NCI-H510A (cell line): ENCODE results near the gene FANCI.
A peak's percentile ranks its signal among the peaks of the same experiment; 100 is the strongest.

ENCODE experiments used
- DNase-seq: peaks from one replicate; lab custom pipeline; 2025; lab: John Stamatoyannopoulos, UW

The FANCI gene

DNA sequence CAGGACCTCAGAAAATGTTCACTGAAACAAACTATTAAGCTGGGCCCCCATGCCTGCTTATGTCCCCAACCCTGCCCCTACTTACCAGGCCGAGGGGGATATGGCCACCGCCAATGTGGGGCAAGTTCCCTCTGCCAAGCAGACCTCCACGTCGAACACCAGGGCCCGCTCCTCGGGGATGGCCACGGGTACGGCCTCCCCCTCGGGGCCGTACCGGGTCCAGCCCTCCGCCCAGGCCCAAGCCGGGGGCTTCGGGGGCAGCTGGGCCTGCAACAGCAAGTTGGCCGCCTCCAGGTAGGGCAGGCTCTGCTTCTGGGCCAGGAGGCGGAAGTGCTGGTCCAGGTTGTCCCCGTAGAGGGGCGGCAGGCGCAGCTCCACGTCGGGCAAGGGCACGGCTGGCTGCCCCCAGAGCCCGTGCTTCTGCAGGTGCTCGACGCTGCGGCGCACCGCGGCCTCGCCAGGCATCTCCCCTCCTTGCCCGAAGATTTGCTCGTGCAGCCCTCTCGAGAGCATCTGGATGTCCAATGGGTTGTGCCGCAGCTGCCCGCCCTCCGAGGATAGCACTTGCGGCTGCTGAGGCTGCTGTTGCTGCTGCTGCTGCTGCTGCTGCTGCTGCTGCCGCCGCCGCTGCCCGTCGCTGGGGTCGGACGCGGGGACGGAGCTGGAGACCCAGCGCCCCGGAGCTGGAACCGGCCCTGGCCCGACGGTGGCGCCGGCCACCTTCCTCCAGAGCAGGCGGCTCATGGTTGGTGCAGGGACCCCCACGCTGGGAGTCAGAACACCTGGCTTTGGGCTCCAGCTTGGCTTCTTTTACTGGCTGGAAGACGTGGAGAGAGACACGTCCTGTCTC lies 89.5 kb downstream of the FANCI start:
- no peak for DNase-seq

DNA sequence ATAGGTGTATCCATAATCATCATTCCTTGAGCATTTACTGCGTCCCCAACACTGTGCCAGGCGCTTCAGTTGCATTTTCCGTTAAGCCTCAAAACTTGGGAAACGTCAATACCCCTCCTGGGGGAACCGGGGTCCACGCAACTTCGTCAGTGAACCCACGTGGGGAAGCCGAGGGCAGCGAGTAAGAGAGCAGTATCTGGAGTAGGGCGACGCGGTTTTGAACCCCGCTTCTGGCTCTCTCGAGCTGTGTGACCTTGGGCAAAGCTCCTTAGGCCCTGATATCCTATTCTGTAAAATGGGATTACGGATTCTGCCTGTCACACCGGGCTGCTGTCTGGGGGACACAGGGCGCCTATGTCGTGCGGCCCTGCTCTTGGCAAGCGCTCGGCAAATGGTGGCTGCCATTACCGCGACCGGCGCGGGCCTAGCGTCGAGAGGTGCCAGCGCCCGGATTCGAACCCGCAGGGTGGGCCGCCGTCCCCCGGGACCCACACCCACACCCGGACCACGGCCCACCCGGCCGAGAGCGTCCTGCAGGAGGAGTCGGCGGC lies 90.3 kb downstream of the FANCI start:
- DNase-seq: no peak

DNA sequence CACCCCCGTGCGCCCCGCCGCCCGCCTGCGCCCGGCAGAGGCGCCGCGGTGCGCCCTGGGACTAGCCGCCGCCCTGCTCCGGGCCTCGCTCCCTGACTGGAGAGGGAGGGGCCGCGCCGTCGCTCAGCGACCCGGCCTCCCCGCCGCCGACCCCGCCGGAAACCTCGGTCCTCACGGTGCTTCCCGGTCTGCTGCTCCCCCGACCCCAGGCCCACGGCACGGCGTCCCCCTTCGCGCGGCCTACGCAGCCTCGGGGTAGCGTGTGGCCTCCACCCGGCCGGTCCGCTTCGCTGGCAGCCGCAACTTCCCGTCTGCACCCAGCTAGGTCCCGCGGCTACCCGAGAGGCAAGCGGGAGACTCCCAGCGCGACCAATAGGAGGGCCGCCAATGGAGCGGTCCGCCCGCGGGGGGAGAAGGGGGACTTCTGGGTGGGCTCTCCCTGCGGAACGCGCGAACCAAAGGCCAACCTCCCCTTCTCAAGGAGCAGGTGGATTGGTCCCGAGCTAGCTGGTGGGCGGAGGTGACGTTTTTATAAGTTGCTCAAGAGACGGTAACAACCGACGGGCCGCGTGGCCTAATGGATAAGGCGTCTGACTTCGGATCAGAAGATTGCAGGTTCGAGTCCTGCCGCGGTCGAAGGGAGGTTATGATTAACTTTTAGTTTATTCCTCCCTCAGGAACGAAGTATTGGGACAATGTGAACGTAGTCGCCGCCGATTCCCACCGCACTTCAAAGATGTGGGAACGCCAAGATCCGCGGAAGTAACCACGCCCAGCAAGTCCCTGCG lies 90.9 kb downstream of the FANCI start, which contains the start of gene POLG:
Gene POLG (minus strand): TSS at position 315 of the 788 bp plus-strand sequence. CDS start 1,070 bp downstream, outside the sequence.
- DNase-seq: peak; percentile 94

DNA sequence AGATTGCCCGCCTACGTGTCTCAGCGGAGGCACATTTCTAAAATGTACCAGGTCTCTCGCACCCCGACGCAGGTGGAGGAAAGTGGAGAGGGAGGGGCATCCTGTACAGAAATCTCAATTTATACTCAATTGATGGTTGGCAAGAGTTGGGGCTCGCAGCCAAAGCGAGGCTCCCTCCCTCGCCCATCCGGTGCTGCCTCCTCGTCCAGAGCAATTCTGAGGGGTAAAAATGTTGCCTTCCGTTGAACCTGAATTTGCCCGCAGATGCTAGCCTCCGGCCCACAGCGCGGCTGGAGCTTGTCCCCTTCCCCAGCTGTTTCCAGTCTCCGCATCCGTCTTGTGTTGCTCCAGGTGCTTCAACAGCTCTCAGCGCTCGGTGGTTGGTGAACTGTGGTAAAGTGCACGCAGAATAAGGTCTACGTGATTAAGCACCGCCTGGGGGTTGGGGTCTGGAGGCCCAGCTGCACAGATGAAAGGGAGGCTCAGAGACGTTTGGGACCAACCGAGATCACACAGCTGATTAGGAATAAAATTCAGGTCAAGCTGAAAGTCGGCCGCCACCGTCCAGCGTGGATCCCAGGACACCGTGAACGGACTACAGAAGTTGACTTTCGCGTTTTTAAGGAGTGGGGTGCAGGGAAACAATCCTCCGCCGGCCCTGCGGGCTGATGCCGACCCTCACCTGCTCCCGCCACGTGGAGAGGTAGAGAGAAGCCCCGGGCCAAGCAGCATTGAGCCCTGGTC lies 91.7 kb downstream of the FANCI start:
- peak; percentile 52 for DNase-seq

DNA sequence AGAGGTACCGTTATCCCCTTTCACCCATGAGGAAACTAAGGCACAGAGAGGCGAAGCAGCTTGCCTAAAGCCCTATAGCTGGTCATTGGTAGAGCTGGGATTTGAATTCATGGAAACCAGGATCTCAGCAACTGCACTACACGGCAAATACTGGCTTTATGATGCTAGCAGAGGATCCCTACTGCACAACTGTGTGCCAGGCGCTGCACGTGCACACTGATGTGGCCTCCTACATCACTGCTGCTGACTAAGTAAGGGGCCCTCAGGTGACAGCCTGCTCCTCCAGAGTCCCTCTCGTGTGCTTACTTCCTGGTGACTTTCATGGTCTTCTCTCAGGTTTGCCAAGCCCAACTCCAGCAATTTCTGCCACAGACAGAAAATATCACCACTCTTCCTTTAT lies 94.3 kb downstream of the FANCI start:
- DNase-seq: no peak

DNA sequence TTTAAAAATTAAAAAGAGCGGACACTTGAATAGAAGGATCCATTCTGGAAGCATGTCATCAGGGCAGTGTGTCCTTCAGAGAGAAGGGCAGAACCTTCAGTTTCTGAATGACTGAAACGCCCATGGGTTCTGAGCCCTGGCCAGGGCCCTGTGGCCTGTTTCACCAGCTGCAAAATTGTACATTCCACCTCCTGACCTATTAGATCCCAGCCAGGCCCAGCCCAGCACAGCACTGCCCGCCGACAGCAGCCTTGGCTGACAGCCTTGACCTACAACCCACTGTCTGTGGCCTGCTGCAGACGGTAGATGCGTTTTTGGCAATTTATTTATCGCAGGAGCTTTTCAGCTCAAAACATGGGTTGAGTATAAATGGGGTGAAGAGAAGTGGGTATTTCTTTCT lies 96.8 kb downstream of the FANCI start:
- no peak for DNase-seq

DNA sequence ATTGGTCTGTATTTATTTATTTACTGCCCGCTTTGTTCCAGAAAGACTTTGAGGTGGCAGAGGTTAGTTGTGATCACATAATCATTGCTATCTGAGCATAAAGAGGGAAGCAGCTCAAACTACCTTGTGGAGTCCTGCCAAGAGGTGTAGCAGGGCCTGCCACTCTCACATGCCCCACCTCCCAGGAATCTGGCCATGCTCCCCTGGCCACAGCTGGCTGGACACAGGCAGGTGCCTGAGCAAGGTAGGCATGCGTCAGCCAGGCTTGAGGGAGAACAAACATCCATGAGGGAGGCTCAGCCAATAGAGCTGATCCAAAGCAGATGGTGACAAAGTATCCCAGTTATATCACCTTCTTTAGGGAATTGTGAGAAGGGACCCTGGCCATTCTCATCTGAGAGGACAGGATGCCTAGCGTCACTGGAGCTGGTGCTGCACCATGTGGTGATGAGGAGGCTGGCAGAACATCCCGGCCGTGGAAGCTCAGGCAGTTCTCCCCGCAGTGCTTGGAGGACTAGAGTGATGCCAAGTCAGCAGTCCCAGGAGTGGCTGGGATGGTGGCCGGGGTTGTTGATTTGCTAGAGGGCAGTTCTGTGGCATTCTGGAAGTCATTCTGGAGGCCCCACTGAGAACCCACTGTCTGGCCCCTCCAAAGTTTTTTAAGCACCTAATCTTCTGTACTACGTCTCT lies 97.7 kb downstream of the FANCI start:
- DNase-seq: no peak

DNA sequence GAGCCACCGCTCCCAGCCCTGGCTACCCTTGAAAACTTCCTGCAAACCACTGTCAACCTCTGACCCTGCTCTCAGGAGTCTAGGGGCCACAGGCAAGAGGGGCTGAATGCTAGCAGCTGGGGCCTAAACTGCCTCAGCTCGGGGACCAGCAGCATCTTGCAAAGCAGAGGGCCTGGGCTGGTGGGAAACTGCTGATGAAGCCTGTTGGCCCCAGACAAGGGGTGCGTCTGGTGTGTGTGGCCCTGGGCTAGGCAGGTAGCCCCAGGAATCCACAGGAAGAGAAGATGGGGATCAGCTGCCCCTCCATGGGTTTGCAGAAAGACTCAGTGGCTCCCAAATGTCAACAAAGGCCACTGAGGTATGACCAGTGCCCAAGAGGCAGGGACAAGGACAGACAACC lies 99.1 kb downstream of the FANCI start:
- no peak for DNase-seq

DNA sequence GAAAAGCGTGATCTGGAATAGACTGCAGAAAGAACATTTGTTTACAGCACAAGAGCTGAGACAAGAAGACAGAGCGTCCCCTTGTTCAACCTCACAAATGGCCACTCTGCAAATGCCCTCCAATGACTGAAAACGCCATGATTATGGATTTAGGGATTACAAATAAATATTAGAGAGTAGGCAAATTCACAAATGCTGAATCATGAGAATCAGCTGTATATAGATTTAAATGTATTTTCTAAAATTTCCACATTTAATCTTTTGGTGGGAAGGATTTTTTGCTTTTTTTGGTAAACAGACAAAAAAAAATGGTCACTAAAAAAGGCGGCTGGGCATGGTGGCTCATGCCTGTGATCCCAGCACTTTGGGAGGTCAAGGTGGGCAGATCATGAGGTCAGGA lies 101.5 kb downstream of the FANCI start:
- DNase-seq: no peak

DNA sequence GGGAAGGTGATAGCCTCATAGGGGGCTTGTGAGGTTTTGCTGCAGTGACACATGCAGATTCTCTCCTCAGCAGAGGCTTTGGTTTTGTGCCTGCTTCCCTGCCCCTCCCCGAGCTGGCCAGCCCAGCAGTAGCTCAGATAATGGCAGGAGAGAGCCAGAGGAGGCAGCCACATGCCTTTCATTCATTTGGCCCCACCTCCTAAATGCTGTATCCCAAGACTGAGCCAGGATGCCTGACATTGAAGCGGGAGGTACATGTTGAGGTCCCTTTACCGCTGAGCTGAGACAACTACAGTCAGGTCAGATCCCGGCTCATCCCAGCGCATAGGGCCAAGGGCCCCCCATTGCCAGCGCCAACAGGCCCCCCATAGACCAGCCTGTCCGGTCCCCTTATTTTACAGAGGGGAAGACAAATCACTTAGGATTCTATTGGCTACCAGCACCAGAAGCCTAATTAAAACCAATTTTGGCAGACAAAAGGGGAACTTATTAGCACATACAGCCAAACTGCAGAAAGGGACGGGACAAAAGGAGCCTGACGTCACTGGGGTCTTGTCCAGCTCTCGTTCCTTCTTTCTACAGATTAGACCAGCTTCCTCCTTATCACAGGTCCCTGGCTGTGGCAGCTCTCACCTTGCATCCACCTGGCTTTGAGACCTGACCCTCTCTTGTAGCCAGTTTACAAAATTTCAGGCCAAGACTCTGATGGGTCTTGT lies 102.9 kb downstream of the FANCI start:
- no peak for DNase-seq

DNA sequence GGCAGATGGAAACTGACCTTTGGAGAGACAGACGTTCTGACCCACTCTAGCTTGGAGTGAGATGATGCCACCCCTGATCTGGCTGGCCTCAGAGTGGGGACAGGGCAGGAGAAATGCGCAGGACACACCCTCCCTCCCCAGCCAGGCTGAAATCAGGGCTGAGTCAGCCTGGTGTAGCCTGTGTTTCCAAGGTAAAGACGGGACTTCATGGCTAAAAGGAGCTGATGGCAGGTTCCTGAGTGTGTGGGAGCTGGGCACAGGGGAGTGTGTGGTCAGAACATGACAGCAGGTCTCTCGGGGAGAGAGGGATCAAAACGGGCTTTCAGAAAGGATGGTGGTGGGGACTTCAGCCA lies 105.4 kb downstream of the FANCI start:
- no peak for DNase-seq

DNA sequence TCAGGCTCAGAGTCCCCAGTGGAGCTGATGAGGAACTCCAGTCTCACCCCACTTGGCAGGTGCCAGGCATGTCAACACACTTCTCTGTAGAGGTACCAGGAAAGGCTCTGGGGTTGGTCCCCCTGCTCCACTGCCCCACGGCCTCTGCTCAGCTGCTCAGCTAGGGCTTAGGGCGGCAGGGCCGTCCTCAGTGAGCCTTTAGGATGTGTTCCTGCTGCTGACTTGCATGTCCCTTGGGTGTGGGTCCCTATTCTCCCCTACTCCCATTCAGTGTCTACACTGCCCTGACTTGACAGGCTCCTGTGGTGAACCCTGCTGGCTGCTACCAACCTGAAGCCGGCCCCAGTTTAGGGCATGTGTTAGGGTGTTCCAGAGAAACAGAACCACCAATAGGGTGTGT lies 108.7 kb downstream of the FANCI start:
- no peak for DNase-seq

DNA sequence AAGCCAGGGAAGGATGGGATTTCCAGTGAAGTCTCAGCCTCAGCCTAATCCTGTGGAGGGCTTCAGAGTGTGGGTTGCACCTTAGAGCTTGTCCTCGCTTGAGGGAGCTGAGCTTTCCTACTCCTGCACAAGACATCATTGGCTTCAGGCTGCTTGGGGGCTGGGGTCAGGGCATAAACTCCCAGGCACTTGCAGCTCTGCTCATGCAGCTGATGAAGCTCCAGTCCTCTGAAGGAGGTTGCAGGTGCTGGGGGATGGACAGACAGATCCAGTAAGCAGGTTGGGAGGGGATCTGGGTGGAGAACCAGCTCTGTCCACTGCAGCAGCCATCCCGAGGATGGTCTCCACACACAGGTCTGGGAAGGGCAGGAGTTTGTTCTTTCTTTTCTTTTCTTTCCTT lies 110.2 kb downstream of the FANCI start:
- no peak for DNase-seq

DNA sequence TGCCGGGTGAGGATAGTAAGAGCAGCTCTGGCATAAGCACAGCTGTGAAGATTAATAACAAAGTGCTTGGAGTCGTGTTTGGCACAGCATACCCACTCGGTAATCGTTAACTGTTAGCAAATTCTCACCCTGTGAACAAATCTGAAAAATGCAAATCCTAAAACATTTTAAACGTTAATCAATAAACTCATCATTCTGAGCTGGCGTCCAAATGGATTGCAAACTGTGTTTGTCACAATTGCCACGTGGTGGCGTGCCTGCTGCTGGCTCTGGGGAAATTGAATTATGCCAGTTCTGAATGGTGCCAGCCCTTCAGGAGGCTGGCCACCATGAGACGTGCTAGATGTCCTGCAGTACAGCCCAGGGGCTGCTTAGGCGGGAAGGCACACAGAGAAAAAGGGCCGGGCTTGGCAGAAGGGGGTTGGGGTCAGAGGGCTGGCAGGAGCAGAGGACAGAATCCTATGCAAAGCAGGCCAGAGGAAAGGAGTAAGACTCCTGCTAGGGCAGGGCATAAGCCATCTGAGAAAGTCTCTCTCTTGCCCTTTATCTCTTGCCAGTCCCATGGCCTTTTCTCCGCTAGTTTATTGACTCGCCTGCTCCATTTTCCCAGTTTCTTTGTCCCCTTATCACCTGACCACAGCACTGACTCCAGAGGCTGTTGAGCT lies 113.0 kb downstream of the FANCI start:
- DNase-seq: no peak

DNA sequence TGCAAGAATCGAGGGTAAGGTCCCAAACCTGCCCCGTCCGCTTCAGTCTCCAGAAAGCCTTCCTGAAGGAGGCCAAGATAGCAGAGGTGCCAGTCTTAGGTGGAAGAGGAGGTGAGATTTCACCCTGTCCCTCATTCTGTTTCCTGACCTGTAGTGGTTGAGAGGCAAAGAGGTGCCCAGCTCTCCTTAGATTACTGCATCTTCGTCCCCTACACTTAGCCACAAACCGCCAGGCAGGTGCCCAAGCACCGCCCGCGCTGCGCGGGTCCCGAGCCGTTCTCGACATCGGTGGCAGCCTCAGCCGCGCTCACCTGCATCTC lies 114.6 kb downstream of the FANCI start:
- no peak for DNase-seq

DNA sequence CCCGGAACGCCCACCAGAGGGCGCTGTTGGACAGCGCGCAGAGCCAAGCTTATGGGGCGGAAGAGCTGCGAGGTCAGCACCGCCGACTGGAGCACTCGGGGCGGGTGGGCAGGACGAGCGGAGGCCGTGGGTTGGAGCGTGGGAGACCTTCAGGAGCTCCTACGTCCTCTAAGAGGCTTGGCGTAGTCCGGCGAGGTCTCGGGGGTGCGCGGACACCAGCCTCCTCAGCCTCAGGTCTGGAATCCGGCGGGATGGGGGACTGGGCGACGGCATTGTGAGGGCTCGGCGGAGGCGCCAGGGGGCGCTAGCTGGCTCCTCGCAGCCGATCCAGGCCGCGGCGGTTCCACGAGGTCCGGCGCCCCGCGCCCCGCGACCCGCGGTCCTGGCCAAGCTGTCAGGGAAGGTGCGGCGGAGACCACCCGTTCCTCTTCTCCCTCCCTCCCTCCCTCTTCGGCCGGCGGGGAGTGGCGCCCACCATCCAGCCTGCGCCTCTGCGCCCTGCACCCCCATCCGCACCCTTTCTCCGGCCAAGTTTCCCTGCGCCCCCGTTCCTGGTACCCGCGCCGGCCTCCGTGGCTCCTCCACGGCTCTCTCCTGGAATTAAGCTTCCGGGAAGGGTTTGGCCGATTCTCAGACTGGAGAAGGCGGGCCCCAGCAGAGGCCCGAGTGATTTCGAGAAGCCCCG lies 115.1 kb downstream of the FANCI start:
- DNase-seq: no peak

DNA sequence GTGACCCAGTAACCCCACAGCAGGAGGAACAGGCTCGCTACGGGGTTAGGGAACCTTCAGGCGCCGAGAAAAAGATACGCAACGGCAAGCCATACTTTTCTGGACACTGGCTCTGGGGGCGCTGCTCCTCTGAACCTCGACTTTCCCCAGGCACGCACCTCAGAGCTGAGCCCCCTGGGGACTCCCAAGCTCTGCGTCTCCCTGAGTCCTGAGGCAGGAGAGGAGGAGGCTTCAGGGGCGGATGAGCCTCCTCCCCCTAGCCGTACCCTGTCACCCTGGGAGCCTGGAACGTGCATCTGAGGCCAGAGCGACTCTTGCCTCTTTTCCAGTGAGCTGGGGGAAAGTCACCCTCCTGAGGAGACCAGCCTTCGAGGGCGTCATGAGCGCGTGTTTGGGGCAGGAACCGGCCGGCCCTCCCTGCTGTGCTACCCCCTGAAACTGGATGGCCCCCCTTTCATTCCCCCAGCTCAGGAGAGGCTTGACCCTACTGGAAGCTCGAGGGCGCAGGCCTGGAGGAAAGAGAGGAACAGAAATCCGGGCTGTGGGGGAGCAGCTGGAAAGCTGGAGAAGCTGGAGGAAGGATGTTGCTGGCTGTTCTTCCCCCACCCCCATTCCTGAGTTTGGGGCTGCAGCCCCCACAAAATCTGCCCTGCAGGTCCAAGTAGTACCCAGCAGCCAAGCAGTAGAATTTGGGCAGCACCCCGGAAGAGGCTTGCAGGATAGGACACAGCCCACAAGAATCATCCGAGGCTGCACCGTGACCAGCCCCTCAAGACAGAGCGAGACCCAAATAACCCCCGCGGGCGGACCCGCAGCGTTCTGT lies 115.9 kb downstream of the FANCI start:
- no peak for DNase-seq

DNA sequence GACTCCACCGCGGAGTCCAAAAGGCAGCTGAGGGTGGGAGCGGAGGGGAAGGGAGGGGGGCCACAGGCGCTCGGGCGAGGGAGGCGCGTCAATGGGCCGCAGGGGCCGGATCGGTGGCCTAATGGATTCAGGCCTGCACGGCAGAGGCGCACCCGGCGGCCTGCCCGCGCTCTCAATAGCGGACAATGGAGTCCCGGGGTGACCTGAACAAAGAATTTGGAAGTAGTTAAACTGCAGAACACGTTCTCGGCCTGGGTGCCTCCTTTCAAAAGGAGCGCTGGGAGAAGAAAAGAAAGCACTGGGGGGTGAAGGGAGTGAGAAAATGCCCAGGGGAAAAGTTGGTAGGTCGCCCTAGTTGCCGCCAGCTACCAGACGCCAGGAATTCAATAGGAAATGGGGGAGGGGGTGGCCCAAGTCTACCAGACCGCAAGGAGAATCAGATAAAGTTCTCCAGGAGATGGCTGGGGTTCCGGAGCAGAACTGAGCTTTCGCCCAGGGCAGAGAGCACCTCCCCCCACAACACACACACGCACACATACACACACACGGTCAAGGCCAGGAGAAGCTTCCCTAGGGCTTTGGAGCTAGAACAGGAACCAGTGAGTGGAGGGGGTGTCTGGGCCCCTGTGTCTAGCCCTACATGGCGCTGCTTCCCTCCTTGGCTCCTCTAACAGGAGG lies 116.7 kb downstream of the FANCI start:
- DNase-seq: no peak
